CD4-positive, alpha-beta T cell (primary cell): Measurements from ENCODE around the gene PIK3C2A. TPM values are rescaled to one million over a fixed set of nuclear protein-coding genes. Genes with fewer than 3 reads are reported as not detected.
"Not testable (repeated sequence)": the region's sequence is repeated elsewhere in the genome, so short reads cannot be mapped to it uniquely, and the experiment has no call there.

Source experiments
- ATAC-seq: fragments of 200-7000 bp; cut with Tn5 transposase; one replicate; pipeline ENCODE4 v1.10.0; 2022; ENCODE audit warnings: mild to moderate bottlenecking; ENCODE audit not compliant: poor library complexity
- CTCF ChIA-PET: fragments of 350-600 bp; sonication (Branson Sonifier 250); formaldehyde crosslinking; loops from one replicate; lab custom pipeline; 2021; ENCODE audit warnings: antibody characterized with exemption, inconsistent platforms; lab: Charles Lee
- POLR2A ChIA-PET: fragments of 350-600 bp; sonication (Branson Sonifier 250); formaldehyde crosslinking; loops from one replicate; lab custom pipeline; 2021; ENCODE audit warnings: antibody characterized with exemption, inconsistent platforms; lab: Charles Lee
- DNase-seq, 14 experiments: peaks; one replicate each; pipeline ENCODE4 v3.0.0-alpha.2; 2013 to 2020; ENCODE audit warnings: mixed read lengths in 2 of 14
- H3K27ac ChIP-seq, 2 donors: one replicate each; pipeline versions ENCODE4 v1.5.1 to v1.7.0; 2013; ENCODE audit warnings: low read length in 2 of 2, low read depth in 1 of 2, mild to moderate bottlenecking in 1 of 2
- H3K27me3 ChIP-seq, 2 experiments: 1 replicate in 1 of 2; 2 replicates in 1 of 2; pipeline versions ENCODE4 v1.6.1 to v1.7.0; 2013; ENCODE audit warnings: low read length in 2 of 2, control low read depth in 1 of 2, mild to moderate bottlenecking in 1 of 2, moderate library complexity in 1 of 2; ENCODE audit not compliant: insufficient read depth in 2 of 2, control insufficient read depth in 1 of 2
- H3K36me3 ChIP-seq: one replicate; pipeline ENCODE4 v1.6.1; 2013; ENCODE audit warnings: low read length, control low read depth; ENCODE audit not compliant: insufficient read depth
- H3K4me1 ChIP-seq: one replicate; pipeline ENCODE4 v1.6.1; 2013; ENCODE audit warnings: low read length, control low read depth; ENCODE audit not compliant: insufficient read depth
- H3K4me3 ChIP-seq: one replicate; pipeline ENCODE4 v1.5.1; 2013; ENCODE audit warnings: mild to moderate bottlenecking, low read length, moderate library complexity
- H3K9me3 ChIP-seq, 2 experiments: 1 replicate in 1 of 2; 2 replicates in 1 of 2; pipeline versions ENCODE4 v1.6.1 to v1.7.0; 2013; ENCODE audit warnings: low read length in 2 of 2, mild to moderate bottlenecking in 2 of 2, control low read depth in 1 of 2, moderate library complexity in 1 of 2; ENCODE audit not compliant: control insufficient read depth in 1 of 2, insufficient read depth in 1 of 2
- H3K27ac Mint-ChIP-seq: one replicate; pipeline ENCODE4 v1.8.0; 2020; ENCODE audit warnings: mixed read lengths
- H3K27me3 Mint-ChIP-seq: one replicate; pipeline ENCODE4 v1.8.0; 2021; ENCODE audit warnings: mixed read lengths
- H3K36me3 Mint-ChIP-seq: one replicate; pipeline ENCODE4 v1.8.0; 2021; ENCODE audit warnings: low read depth, mixed read lengths
- H3K4me1 Mint-ChIP-seq: one replicate; pipeline ENCODE4 v1.8.0; 2021; ENCODE audit warnings: low read depth, mixed read lengths
- H3K4me3 Mint-ChIP-seq: one replicate; pipeline ENCODE4 v1.8.0; 2020; ENCODE audit warnings: mild to moderate bottlenecking, mixed read lengths
- H3K9me3 Mint-ChIP-seq: one replicate; pipeline ENCODE4 v1.8.0; 2020; ENCODE audit warnings: mixed read lengths
- CTCF ChIP-seq: fragments of 200-600 bp; IDR thresholded peaks from one replicate; pipeline ENCODE4 v1.8.0; 2022; ENCODE audit warnings: antibody characterized with exemption, mild to moderate bottlenecking
- intact Hi-C, 2 experiments: fragments of 100-400 bp; cut with DNase I in 1 of 2; cut with micrococcal nuclease in 1 of 2; formaldehyde crosslinking; loops; one replicate each; pipeline versions ENCODE4 v1.15.1 to v1.9.0; 2023 to 2025; cut with DNase I, micrococcal nuclease
- total RNA-seq, 174 experiments: library from RNA in 2 of 174; stranded (reverse) in 2 of 174; gene quantifications; one replicate each; pipeline ENCODE4 v1.2.3 and lab custom pipeline; 2021 to 2026

The PIK3C2A gene
- total RNA-seq, 2 experiments from 2014 or later, result 39.2 to 43.0 TPM

GRCh38 chr11:17240780-17241179, 33.0 kb upstream of the PIK3C2A start:
- Mint-ChIP-seq H3K27ac (no peak overlapping the region), H3K36me3 (no peaks in the 10 kb centered on the region), H3K4me1 (peaks cover 4% of the 10 kb centered on the region), H3K27me3 (peaks cover 4% of the 10 kb centered on the region), H3K4me3 (no peak overlapping the region), H3K9me3 (no peaks in the 10 kb centered on the region)
- H3K9me3 ChIP-seq, result no peaks in the 10 kb centered on the region
- H3K27ac ChIP-seq, result no peak overlapping the region
- TF ChIP-seq CTCF, result no peak
- H3K4me1 ChIP-seq, result peaks cover 5% of the 10 kb centered on the region
- intact Hi-C loops, result no loop called here
- ChIA-PET CTCF (no interaction called here), POLR2A (interaction anchor here (0.6 kb wide), 1 partner anchor 34 kb away, joined by 4 read pairs; no protein-coding TSS in a partner anchor)
- H3K27me3 ChIP-seq, result no peaks in the 10 kb centered on the region
- no peak for ATAC-seq
- H3K36me3 ChIP-seq, result no peaks in the 10 kb centered on the region
- no peak for DNase-seq
- H3K4me3 ChIP-seq, result no peak overlapping the region

GRCh38 chr11:17239927-17240326, 32.1 kb upstream of the PIK3C2A start:
- H3K27ac Mint-ChIP-seq, DNase-seq, H3K4me3 Mint-ChIP-seq, H3K4me1 ChIP-seq, POLR2A ChIA-PET, H3K9me3 ChIP-seq, H3K27me3 Mint-ChIP-seq, H3K4me3 ChIP-seq, ATAC-seq, H3K36me3 Mint-ChIP-seq, H3K4me1 Mint-ChIP-seq, H3K9me3 Mint-ChIP-seq, CTCF ChIA-PET, H3K27me3 ChIP-seq, H3K36me3 ChIP-seq, H3K27ac ChIP-seq: not testable (repeated sequence)
- intact Hi-C loops, result loop anchor here in 1 of 2 experiments (10.0 kb wide), 1 partner anchor 115 kb away; the partner anchor contains the start of gene NCR3LG1

GRCh38 chr11:17238377-17238776, 30.6 kb upstream of the PIK3C2A start:
- no peaks in the 10 kb centered on the region for H3K9me3 Mint-ChIP-seq
- H3K27me3 ChIP-seq, result no peaks in the 10 kb centered on the region
- H3K4me1 Mint-ChIP-seq, result peaks cover 4% of the 10 kb centered on the region
- ATAC-seq, result no peak
- intact Hi-C loops, result loop anchor here in 1 of 2 experiments (10.0 kb wide), 1 partner anchor 116 kb away; the partner anchor contains the start of gene NCR3LG1
- TF ChIP-seq CTCF, result no peak
- no peak overlapping the region for H3K27ac ChIP-seq
- POLR2A ChIA-PET, result no interaction called here
- DNase-seq, result no peak
- no peaks in the 10 kb centered on the region for H3K4me1 ChIP-seq
- peaks cover 4% of the 10 kb centered on the region for H3K27me3 Mint-ChIP-seq
- no peaks in the 10 kb centered on the region for H3K36me3 ChIP-seq
- H3K4me3 ChIP-seq, result no peak overlapping the region
- no peaks in the 10 kb centered on the region for H3K36me3 Mint-ChIP-seq
- H3K9me3 ChIP-seq, result no peaks in the 10 kb centered on the region
- H3K4me3 Mint-ChIP-seq, result no peak overlapping the region
- CTCF ChIA-PET, result no interaction called here
- no peak overlapping the region for H3K27ac Mint-ChIP-seq

- H3K4me1 ChIP-seq, result peaks cover 9% of the 10 kb centered on the region
- Mint-ChIP-seq H3K4me1 (peaks cover 16% of the 10 kb centered on the region), H3K4me3 (no peak overlapping the region), H3K9me3 (no peaks in the 10 kb centered on the region), H3K27ac (no peak overlapping the region), H3K36me3 (no peaks in the 10 kb centered on the region), H3K27me3 (peaks cover under 1% of the 10 kb centered on the region)
- no peaks in the 10 kb centered on the region for H3K36me3 ChIP-seq
- no peak overlapping the region for H3K4me3 ChIP-seq
- no peak overlapping the region for H3K27ac ChIP-seq
- intact Hi-C loops, result loop anchor here (5.0 to 10.0 kb wide), 3 partner anchors 119 to 749 kb away; partner anchors contain the start of gene NCR3LG1 (in 2 of the 2)
- ChIA-PET CTCF (no interaction called here), POLR2A (interaction anchor here (0.7 kb wide), 1 partner anchor 156 kb away, joined by 3 read pairs; the partner anchor contains the start of gene KCNJ11)
- DNase-seq (no peak), ATAC-seq (no peak)
- H3K27me3 ChIP-seq, result no peaks in the 10 kb centered on the region
- TF ChIP-seq CTCF, result no peak
- no peaks in the 10 kb centered on the region for H3K9me3 ChIP-seq
Measured at GRCh38 chr11:17233101-17233500, 25.3 kb upstream of the PIK3C2A start.
